Measurements from ENCODE around the gene OPCML.

The OPCML gene

DNA sequence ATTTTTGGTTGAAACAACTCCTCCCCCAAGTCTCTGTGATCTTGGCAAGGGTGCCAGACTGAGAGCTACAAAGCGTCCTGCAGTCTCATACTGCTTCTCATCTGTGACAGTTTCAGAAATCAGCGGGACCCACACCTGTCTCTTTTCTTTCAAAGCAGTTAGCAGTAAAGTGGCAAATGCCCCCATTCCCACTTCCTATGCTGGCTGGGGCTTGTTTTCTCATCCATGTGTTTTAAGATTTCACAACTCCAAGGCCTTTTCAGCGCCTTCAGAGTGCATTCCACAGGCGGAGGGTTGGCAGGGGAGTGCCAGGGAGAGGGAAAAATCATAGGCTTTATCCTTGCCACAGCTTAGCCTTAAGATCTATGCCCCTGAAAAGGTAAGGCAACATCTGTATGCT lies 493.5 kb downstream of the OPCML start:
- TF ChIP-seq, protein P1, sequence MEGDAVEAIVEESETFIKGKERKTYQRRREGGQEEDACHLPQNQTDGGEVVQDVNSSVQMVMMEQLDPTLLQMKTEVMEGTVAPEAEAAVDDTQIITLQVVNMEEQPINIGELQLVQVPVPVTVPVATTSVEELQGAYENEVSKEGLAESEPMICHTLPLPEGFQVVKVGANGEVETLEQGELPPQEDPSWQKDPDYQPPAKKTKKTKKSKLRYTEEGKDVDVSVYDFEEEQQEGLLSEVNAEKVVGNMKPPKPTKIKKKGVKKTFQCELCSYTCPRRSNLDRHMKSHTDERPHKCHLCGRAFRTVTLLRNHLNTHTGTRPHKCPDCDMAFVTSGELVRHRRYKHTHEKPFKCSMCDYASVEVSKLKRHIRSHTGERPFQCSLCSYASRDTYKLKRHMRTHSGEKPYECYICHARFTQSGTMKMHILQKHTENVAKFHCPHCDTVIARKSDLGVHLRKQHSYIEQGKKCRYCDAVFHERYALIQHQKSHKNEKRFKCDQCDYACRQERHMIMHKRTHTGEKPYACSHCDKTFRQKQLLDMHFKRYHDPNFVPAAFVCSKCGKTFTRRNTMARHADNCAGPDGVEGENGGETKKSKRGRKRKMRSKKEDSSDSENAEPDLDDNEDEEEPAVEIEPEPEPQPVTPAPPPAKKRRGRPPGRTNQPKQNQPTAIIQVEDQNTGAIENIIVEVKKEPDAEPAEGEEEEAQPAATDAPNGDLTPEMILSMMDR (IDR thresholded peaks at IDR 0.05), result no peak

DNA sequence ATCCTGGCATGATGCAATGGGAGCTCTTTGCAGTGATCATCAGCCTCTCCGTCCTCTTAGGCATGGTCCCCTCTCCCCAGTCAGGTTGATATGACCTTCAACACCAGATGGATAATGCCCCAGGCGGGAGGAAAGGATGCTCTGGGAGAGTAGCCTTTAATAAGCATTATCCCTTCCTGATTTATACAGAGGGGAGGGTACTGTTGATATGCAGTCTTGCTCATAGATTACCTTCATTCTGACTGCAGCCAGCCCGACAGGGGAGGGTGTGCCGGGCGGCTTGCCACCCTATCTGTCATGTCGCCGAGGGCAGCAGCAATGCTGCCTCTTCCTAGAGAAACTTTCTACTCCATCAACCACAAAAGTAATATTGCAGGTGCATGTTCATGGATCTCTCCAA lies 497.4 kb downstream of the OPCML start:
- TF ChIP-seq, protein P1 (IDR thresholded peaks at IDR 0.05), result no peak

DNA sequence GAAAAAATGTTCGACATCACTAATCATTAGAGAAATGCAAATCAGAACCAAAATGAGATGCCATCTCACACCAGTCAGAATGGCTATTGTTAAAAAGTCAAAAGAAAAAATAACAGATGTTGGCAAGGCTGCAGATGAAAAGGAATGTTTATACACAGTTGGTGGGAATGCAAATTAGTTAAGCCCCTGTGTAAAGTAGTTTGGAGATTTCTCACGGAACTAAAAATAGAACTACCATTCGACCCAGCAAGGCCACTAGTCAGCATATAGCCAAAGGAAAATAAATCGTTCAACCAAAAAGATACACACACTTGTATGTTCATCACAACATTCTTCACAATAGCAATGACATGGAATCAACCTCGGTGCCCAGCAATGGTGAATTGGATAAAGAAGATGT lies 503.2 kb downstream of the OPCML start:
- TF ChIP-seq, protein P1 (IDR thresholded peaks at IDR 0.05), result no peak

DNA sequence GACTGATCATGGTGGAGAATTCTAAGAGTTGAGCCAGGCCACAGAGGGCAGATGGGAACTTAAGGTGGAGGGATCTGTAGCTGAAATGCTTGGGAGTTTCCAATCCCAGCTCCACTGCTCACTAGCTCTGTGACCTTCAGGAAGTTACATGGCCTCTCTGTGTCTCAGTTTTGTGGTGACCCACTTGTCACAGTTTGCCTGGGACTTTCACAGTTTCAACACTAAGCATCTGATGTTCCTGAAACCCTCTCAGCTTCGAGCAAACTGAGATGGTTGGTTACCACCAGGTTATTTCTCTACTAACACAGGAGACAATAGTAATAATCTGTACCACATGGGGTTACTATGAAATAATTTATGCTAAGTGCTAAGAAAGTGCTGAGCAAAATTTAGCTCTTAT lies 505.3 kb downstream of the OPCML start:
- TF ChIP-seq, protein P1 (IDR thresholded peaks at IDR 0.05), result no peak

DNA sequence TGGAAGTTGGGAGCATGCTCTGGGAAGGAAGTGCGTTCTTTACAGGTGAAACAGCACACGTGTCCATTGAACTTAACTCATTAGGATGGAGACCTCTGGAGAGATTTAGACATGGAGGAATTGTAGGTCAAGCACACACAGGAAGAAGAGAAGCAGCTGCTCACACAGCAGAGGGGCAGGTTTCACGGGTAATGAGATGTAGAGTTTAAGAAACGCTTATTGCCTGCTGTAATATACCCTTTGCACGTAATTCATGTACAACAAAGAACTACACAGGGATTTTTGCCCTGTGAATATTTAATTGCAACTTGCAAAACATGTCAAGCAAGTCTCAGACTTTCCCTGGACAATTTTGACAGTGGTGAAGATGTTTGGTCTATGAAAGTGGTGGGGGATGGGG lies 508.0 kb downstream of the OPCML start:
- TF ChIP-seq, protein P1 (IDR thresholded peaks at IDR 0.05), result no peak

DNA sequence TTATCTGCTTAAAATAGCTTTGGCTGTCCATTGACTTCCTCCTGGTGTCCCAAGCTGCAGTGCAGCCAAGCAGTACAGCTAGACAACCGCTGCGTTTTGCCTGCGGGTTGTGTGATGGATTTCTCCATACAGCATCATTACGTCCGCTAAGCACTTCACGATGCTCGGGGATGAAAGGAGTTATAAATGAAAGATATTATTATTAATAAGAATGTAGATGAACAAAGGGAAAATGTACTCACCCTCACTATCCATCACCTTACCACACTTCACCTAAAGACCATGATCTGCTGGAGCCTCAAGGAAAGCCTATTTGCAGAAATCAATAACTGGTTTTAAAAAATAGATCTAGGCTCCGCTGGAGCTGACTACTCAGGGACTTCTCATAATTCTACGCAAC lies 509.1 kb downstream of the OPCML start:
- TF ChIP-seq, protein P1 (IDR thresholded peaks at IDR 0.05), result no peak

DNA sequence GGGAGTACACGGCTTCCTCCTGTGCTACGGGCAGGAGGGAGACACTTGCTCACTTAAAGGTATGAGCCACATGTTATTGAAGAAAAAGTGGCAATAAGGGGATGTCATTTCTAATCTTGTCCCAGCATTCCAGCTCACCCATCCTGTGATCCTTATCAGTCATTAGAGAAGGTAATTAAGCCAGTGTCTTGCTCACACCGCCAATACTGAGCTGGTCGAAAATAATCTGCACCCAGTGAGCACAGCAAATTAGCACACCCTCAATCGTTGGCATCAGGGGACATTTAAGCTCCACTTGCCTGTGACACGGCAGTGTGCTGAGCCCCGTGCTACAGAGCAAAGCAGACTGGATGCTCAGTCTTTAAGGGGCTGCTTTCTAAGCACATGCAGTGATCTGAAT lies 510.7 kb downstream of the OPCML start:
- TF ChIP-seq, protein P1 (IDR thresholded peaks at IDR 0.05), result no peak

DNA sequence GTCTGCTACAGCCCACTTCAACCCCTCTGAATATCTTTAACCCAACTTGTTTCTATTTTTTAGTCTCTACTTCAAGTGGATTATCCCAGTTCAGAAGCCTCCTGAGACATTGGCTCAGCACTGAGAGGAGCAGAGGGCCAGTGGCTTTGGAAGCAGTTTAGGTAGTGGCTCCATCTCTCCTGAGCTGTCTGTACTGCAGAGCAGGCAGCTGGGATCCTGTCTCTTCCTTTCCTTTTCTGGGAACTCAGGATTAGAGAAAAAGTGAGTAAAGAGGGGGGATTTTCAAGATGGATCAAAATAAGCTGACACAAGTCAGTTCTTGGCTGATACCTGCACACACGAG lies 512.0 kb downstream of the OPCML start:
- TF ChIP-seq, protein P1 (IDR thresholded peaks at IDR 0.05), result no peak
